Endothelial cell of umbilical vein (primary cell): ENCODE data around the gene JCAD. TPM values are rescaled to one million over a fixed set of nuclear protein-coding genes. Genes with fewer than 3 reads are reported as not detected.

Source experiments
- BruUV-seq: library from RNA; stranded (reverse); fragments of 400-500 nt; replicated peaks from 2 replicates; lab custom pipeline; 2021; lab: Mats Ljungman, UMichigan
- CTCF ChIA-PET: fragments of 300-600, 350-600 bp; sonication (Branson Sonifier 250); formaldehyde crosslinking; loops from one replicate; lab custom pipeline; 2021; ENCODE audit warnings: antibody characterized with exemption, inconsistent platforms; lab: Charles Lee
- POLR2A ChIA-PET: fragments of 300-600, 350-600 bp; sonication (Branson Sonifier 250); formaldehyde crosslinking; loops from one replicate; lab custom pipeline; 2021; ENCODE audit warnings: antibody characterized with exemption, inconsistent platforms; lab: Charles Lee
- DNase-seq: peaks from one replicate; pipeline ENCODE4 v3.0.0-alpha.2; 2011; ENCODE audit warnings: low read depth, low spot score
- FAIRE-seq: peaks from 2 replicates; lab custom pipeline; 2011; peaks lifted over from hg19 to GRCh38; lab: Jason Lieb, UNC
- H2AFZ ChIP-seq: 2 replicates; pipeline ENCODE4 v1.6.0; 2012; ENCODE audit warnings: low read depth, low read length, control low read depth, inconsistent platforms
- H3K27ac ChIP-seq: 2 replicates; pipeline ENCODE4 v1.5.1; 2011; ENCODE audit warnings: low read depth, mild to moderate bottlenecking, control low read depth, low read length, moderate library complexity; ENCODE audit not compliant: insufficient read depth
- H3K27me3 ChIP-seq, 2 experiments: 2 replicates each; pipeline versions ENCODE4 v1.6.0 to v1.6.1; 2011; ENCODE audit warnings: low read length in 2 of 2, mixed read lengths in 1 of 2; ENCODE audit not compliant: control insufficient read depth in 2 of 2, insufficient read depth in 2 of 2
- H3K36me3 ChIP-seq, 2 experiments: 2 replicates in 1 of 2; 3 replicates in 1 of 2; pipeline ENCODE4 v1.5.1; 2011; ENCODE audit warnings: low read length in 2 of 2, mild to moderate bottlenecking in 1 of 2, moderate library complexity in 1 of 2; ENCODE audit not compliant: control insufficient read depth in 2 of 2, insufficient read depth in 2 of 2; ENCODE audit errors: extremely low read depth in 1 of 2
- H3K4me1 ChIP-seq: 3 replicates; pipeline ENCODE4 v1.5.1; 2011; ENCODE audit warnings: mild to moderate bottlenecking, low read length; ENCODE audit not compliant: control insufficient read depth, insufficient read depth; ENCODE audit errors: extremely low read depth
- H3K4me2 ChIP-seq: 2 replicates; pipeline ENCODE4 v1.6.1; 2011; ENCODE audit warnings: low read length, control low read depth, mixed read lengths; ENCODE audit not compliant: insufficient read depth
- H3K4me3 ChIP-seq, 3 experiments: fragments of 200-600 bp in 1 of 3; sonication (generic), shearing (Covaris generic) in 1 of 3; replicated peaks in 1 of 3; 2 replicates each; pipeline ENCODE4 v1.5.1; 2011 to 2016; ENCODE audit warnings: control low read depth in 3 of 3, low read length in 3 of 3, mild to moderate bottlenecking in 2 of 3, inconsistent platforms in 1 of 3, low read depth in 1 of 3, moderate library complexity in 1 of 3; ENCODE audit not compliant: insufficient read depth in 1 of 3
- H3K79me2 ChIP-seq: 2 replicates; pipeline ENCODE4 v1.6.0; 2012; ENCODE audit warnings: low read length, inconsistent platforms; ENCODE audit not compliant: control insufficient read depth, insufficient read depth
- H3K9ac ChIP-seq: replicated peaks from 2 replicates; pipeline ENCODE3; 2011; ENCODE audit warnings: low read length, control low read depth; ENCODE audit not compliant: insufficient read depth; ENCODE audit errors: extremely low read depth
- H3K9me1 ChIP-seq: replicated peaks from 3 replicates; pipeline ENCODE4 v1.6.0; 2011; ENCODE audit warnings: mild to moderate bottlenecking, low read length; ENCODE audit not compliant: control insufficient read depth, insufficient read depth; ENCODE audit errors: extremely low read depth
- H3K9me3 ChIP-seq: replicated peaks from 2 replicates; pipeline ENCODE4 v1.5.1; 2012; ENCODE audit warnings: low read length, inconsistent platforms; ENCODE audit not compliant: control insufficient read depth, insufficient read depth
- H4K20me1 ChIP-seq: replicated peaks from 2 replicates; pipeline ENCODE3; 2011; ENCODE audit warnings: mild to moderate bottlenecking, low read length; ENCODE audit not compliant: control insufficient read depth, insufficient read depth; ENCODE audit errors: extremely low read depth
- CTCF ChIP-seq, 2 donors: IDR thresholded peaks; 1 replicate in 1 of 2; 2 replicates in 1 of 2; pipeline ENCODE4 v1.5.1; 2011; ENCODE audit warnings: low read length in 2 of 2, mild to moderate bottlenecking in 2 of 2, moderate library complexity in 2 of 2, control low read depth in 1 of 2, inconsistent platforms in 1 of 2, low read depth in 1 of 2; ENCODE audit not compliant: insufficient read depth in 1 of 2; ENCODE audit errors: extremely low read depth in 1 of 2
- EZH2 ChIP-seq: IDR thresholded peaks from 2 replicates; pipeline ENCODE4 v1.6.1; 2012; ENCODE audit warnings: borderline replicate concordance, low read depth, mild to moderate bottlenecking, moderate library complexity, low read length, inconsistent platforms; ENCODE audit not compliant: severe bottlenecking
- FOS ChIP-seq: IDR thresholded peaks from 2 replicates; pipeline ENCODE4 v1.6.1; 2011; ENCODE audit warnings: mild to moderate bottlenecking, low read length, moderate library complexity, borderline replicate concordance; ENCODE audit not compliant: insufficient read depth
- GATA2 ChIP-seq: IDR thresholded peaks from 2 replicates; pipeline ENCODE4 v1.7.0; 2011; ENCODE audit warnings: low read depth, mild to moderate bottlenecking, moderate library complexity, mixed read lengths, low read length; ENCODE audit not compliant: insufficient read length, insufficient read depth
- JUN ChIP-seq: IDR thresholded peaks from 2 replicates; pipeline ENCODE4 v1.6.1; 2011; ENCODE audit warnings: borderline replicate concordance, low read depth; ENCODE audit not compliant: insufficient read length, insufficient read depth
- MAX ChIP-seq: IDR thresholded peaks from 2 replicates; pipeline ENCODE4 v1.6.1; 2011; ENCODE audit not compliant: insufficient read depth, insufficient read length
- MYC ChIP-seq: IDR thresholded peaks from one replicate; pipeline ENCODE4 v1.6.1; 2011; ENCODE audit warnings: mild to moderate bottlenecking, low read depth, low read length
- POLR2A ChIP-seq: IDR thresholded peaks from 2 replicates; pipeline ENCODE4 v1.6.1; 2012; ENCODE audit warnings: low read depth, mild to moderate bottlenecking, control low read depth, low read length
- POLR2AphosphoS5 ChIP-seq: IDR thresholded peaks from 2 replicates; pipeline ENCODE4 v1.6.1; 2012; ENCODE audit warnings: low read depth, mild to moderate bottlenecking, control low read depth, low read length, moderate library complexity; ENCODE audit not compliant: insufficient read depth
- dilution Hi-C: fragments of 300-500 bp; cut with MboI; formaldehyde crosslinking; loops from one replicate; pipeline ENCODE4 v1.15.0; 2019; ENCODE audit warnings: low sequenced_read_pairs; ENCODE audit not compliant: extremely low pct_ligation_motif_present
- intact Hi-C: fragments of 100-400 bp; cut with micrococcal nuclease; formaldehyde crosslinking; loops from one replicate; pipeline ENCODE4 v1.10.0; 2022
- polyA plus RNA-seq, 4 experiments: library from polyadenylated mRNA; depleted of rRNA in 3 of 4; stranded (reverse) in 3 of 4; unstranded in 1 of 4; fragments of >200 nt; gene quantifications; 2 replicates each; pipeline versions ENCODE4 v1.2.1 to v1.2.3, GENCODE V29; 2011 to 2012; ENCODE audit warnings: missing spikeins in 1 of 4
- total RNA-seq: library from RNA; stranded (reverse); gene quantifications from 2 replicates; pipeline ENCODE4 v1.2.3, GENCODE V29; 2021

The JCAD gene
- total and polyA plus RNA-seq, 2 donors (not counting 3 experiments of a cell fraction or from before 2014, with no cell fraction given): 17.5 to 76.3 TPM

- TF ChIP-seq CTCF (IDR thresholded peaks at IDR 0.05; ENCODE audit: extremely low read depth in 1 of 2, insufficient read depth in 1 of 2, low read depth in 1 of 2, low read length in 2 of 2) (no peak), GATA2 (no peak), EZH2 (no peak), MAX (no peak), FOS (no peak), MYC (no peak), POLR2AphosphoS5 (no peak), POLR2A (no peak), JUN (no peak)
- Histone ChIP-seq H3K4me1 (no peaks in the 10 kb centered on the region), H3K27ac (no peak overlapping the region), H3K4me3 (no peak overlapping the region), H3K36me3 (peaks cover 9 to 25% of the 10 kb centered on the region in 2 experiments), H3K9ac (no peak overlapping the region), H3K4me2 (no peak overlapping the region), H3K9me3 (no peaks in the 10 kb centered on the region), H2AFZ (no peak overlapping the region), H3K27me3 (no peaks in the 10 kb centered on the region), H3K79me2 (no peaks in the 10 kb centered on the region), H3K9me1 (no peaks in the 10 kb centered on the region), H4K20me1 (no peaks in the 10 kb centered on the region)
- intact Hi-C loops (no loop called here), dilution Hi-C loops (no loop called here)
- ChIA-PET CTCF (interaction anchor here (0.6 to 2.3 kb wide), 3 partner anchors 21 to 222 kb away, joined by 3 to 6 read pairs (median 4); no protein-coding TSS in a partner anchor), POLR2A (no interaction called here)
- BruUV-seq: no TSS peak
- DNase-seq: no peak
- FAIRE-seq: no peak
Observed at GRCh38 chr10:30019468-30019867, 39.9 kb downstream of the JCAD start.
